GM21447 (cell line): ENCODE measurements around the gene VTN.

ENCODE experiments used
- ATAC-seq: cut with Tn5 transposase; IDR thresholded peaks from one replicate; pipeline ENCODE4 v1.9.1; 2021; ENCODE audit not compliant: unreplicated experiment

VTN gene

GRCh38 chr17:28396635-28397239, 26.6 kb upstream of the VTN start:
- no peak for ATAC-seq

- no peak for ATAC-seq
Observed at GRCh38 chr17:28395968-28396367, 25.9 kb upstream of the VTN start.

- ATAC-seq = no peak
Observed at GRCh38 chr17:28395426-28395825, 25.3 kb upstream of the VTN start.

GRCh38 chr17:28394337-28395116, 24.4 kb upstream of the VTN start:
- no peak for ATAC-seq

- ATAC-seq = no peak
Observed at GRCh38 chr17:28392491-28392890, 22.4 kb upstream of the VTN start.

- no peak for ATAC-seq
Observed at GRCh38 chr17:28391401-28391800, 21.3 kb upstream of the VTN start.

- no peak for ATAC-seq
Observed at GRCh38 chr17:28390984-28391383, 20.9 kb upstream of the VTN start.

GRCh38 chr17:28390563-28390962, 20.5 kb upstream of the VTN start:
- ATAC-seq = no peak

DNA sequence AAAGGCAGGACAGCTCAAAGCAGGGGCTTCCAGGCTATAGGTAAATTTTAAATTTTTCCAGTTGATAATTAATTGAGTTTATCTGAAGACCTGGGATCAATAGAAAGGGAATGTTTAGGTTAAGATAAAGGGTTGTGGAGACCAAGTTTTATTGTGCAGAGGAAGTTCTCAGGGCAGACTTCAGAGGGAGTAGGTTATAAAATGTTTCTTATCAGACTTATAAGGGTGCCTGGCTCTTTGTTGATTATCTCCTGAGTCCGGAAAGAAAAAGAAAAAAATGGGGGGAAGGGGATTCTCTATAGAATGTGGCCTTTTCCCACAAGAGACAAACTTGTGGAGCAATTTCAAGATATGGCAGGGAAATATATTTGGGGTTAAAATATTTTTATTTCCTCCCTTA, 20.0 kb upstream of the VTN start:
- ATAC-seq = no peak

- no peak for ATAC-seq
Observed at GRCh38 chr17:28388106-28388505, 18.0 kb upstream of the VTN start.

- no peak for ATAC-seq
Observed at GRCh38 chr17:28386391-28386790, 16.3 kb upstream of the VTN start.

- ATAC-seq = no peak
Observed at GRCh38 chr17:28385406-28385805, 15.3 kb upstream of the VTN start.

DNA sequence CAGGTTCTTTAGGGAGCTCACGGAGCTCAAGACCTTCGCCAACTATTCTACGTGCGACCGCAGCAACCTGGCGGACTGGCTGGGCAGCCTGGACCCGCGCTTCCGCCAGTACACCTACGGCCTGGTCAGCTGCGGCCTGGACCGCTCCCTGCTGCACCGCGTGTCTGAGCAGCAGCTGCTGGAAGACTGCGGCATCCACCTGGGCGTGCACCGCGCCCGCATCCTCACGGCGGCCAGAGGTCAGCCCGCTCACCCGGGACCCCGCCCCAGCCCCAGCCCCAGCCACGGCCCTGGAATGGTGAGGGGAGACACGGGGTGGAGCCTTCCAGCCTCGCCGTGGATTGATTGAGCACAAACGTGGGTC, 14.9 kb upstream of the VTN start:
- no peak for ATAC-seq

GRCh38 chr17:28384281-28385036, 14.4 kb upstream of the VTN start:
- ATAC-seq = peak; percentile 62

DNA sequence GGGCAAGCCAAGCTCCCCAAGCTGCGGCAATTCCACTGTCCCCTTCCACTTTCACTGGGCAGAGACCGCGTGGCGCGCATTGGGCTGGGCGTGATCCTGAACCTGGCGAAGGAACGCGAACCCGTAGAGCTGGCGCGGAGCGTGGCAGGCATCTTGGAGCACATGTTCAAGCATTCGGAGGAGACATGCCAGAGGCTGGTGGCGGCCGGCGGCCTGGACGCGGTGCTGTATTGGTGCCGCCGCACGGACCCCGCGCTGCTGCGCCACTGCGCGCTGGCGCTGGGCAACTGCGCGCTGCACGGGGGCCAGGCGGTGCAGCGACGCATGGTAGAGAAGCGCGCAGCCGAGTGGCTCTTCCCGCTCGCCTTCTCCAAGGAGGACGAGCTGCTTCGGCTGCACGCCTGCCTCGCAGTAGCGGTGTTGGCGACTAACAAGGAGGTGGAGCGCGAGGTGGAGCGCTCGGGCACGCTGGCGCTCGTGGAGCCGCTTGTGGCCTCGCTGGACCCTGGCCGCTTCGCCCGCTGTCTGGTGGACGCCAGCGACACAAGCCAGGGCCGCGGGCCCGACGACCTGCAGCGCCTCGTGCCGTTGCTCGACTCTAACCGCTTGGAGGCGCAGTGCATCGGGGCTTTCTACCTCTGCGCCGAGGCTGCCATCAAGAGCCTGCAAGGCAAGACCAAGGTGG, 11.2 kb upstream of the VTN start:
- ATAC-seq = no peak

DNA sequence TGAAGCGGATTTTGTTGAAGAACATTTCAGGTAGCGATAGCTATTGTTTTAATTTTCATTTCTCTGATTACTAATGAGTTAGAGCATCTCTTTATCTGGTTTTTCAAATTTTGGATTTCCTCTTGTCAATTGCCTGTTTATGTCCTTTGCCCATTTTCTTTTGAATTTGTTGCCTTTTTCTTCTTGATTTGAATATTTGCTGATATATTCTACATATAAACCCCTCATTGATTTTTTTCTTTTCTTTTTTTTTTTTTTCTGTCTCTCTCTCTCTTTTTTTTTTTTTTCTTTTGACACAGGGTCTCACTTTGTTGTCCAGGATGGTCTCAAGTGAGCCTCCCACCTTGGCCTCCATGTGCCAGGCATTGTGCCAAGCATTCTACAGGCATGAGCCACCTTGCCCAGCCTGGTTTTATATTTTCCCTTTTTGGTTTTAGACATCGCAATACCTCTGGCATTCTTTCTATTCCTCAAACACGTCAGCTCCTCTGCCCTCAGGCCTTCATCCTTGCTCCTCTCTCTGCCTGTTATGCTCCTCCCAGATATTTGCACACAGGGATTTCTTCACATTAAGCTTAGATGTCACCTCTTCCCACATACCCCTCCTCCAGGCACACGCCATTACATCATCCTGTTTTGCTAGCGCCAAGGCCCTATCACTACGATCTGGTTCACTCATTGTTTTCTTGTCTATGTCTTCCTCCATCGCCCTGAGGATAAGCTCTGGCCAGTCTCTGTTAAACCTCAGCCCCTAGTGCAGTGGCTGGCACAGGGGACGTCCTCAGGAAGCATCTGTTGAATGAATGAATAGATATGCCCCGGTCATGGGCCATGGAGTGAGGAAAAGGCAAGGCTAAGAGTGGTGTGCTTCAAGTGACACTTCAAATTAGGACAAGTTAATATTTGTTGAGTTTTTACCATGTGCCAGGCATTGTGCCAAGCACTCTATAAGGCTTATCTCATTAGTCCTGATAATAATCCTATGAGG, 10.0 kb upstream of the VTN start:
- no peak for ATAC-seq

DNA sequence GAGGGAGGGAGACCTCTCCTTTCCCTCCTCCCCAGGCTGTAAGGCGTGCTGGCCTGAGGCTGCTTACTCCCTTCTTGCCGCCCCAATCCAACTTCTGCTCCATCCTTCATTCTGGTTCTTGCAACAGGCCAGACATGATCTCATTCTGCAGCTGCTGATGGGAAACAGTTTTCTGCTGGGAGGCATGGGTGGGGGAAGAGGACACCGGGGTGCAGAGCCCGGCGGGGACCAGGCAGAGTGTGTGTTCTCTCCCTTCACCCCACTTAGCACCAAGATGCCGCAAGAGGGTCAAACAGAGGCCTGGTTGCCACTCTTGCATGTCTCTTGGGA, 2.8 kb upstream of the VTN start:
- no peak for ATAC-seq

- ATAC-seq = peak; percentile 16
Observed at GRCh38 chr17:28372203-28372944, 2.3 kb upstream of the VTN start.

GRCh38 chr17:28371245-28372202, 1.4 kb upstream of the VTN start, which contains the start of gene SARM1:
Gene SARM1, plus strand, starts transcription at chr17:28371694. Its CDS starts 339 bp downstream, at chr17:28372033.
- ATAC-seq = peak; percentile 73
